IMR-90 (cell line): ENCODE data around the gene ZNF513. TPM values are rescaled to one million over a fixed set of nuclear protein-coding genes. Genes with fewer than 3 reads are reported as not detected.
"Not testable (repeated sequence)": the region's sequence is repeated elsewhere in the genome, so short reads cannot be mapped to it uniquely, and the experiment has no call there.

Experiments
- ATAC-seq: fragments of 200-7000 bp; cut with Tn5 transposase; 2 replicates; pipeline ENCODE4 v1.9.1; 2020; ENCODE audit warnings: low read depth, mild to moderate bottlenecking, moderate library complexity
- BruUV-seq: library from RNA; stranded (reverse); fragments of 400-500 nt; replicated peaks from 2 replicates; lab custom pipeline; 2021; lab: Mats Ljungman, UMichigan
- CTCF ChIA-PET: fragments of 300-600 bp; formaldehyde crosslinking; extraction: SDS; loops from one replicate; lab custom pipeline; 2021; ENCODE audit warnings: antibody characterized with exemption; lab: Yijun Ruan, JAX
- POLR2A ChIA-PET: fragments of 300-600 bp; sonication (Branson Sonifier 250); formaldehyde crosslinking; loops from one replicate; lab custom pipeline; 2022; ENCODE audit warnings: antibody characterized with exemption; ENCODE audit not compliant: unreplicated experiment; lab: Charles Lee
- DNase-seq: peaks from one replicate; pipeline ENCODE4 v3.0.0; 2013
- H2AFZ ChIP-seq: replicated peaks from 2 replicates; pipeline ENCODE3; 2013; ENCODE audit warnings: low read length, mild to moderate bottlenecking; ENCODE audit not compliant: poor library complexity
- H2AK5ac ChIP-seq: 2 replicates; pipeline ENCODE4 v1.6.1; 2013; ENCODE audit warnings: low read depth, low read length, inconsistent platforms
- H2AK9ac ChIP-seq: replicated peaks from 2 replicates; pipeline ENCODE3; 2013; ENCODE audit warnings: mild to moderate bottlenecking, low read depth, low read length, moderate library complexity; ENCODE audit not compliant: poor library complexity
- H2BK120ac ChIP-seq: 2 replicates; pipeline ENCODE4 v1.6.1; 2013; ENCODE audit warnings: low read depth, low read length, inconsistent platforms
- H2BK15ac ChIP-seq: 3 replicates; pipeline ENCODE4 v1.6.1; 2013; ENCODE audit warnings: low read depth, low read length, inconsistent platforms
- H2BK20ac ChIP-seq: 2 replicates; pipeline ENCODE4 v1.6.1; 2013; ENCODE audit warnings: low read depth, mild to moderate bottlenecking, inconsistent platforms, low read length, moderate library complexity
- H2BK5ac ChIP-seq: 2 replicates; pipeline ENCODE4 v1.6.1; 2013; ENCODE audit warnings: mild to moderate bottlenecking, low read depth, low read length, inconsistent platforms; ENCODE audit not compliant: poor library complexity, severe bottlenecking
- H3K14ac ChIP-seq: replicated peaks from 2 replicates; pipeline ENCODE4 v1.6.1; 2013; ENCODE audit warnings: low read depth, low read length, inconsistent platforms
- H3K18ac ChIP-seq: 2 replicates; pipeline ENCODE4 v1.6.1; 2013; ENCODE audit warnings: low read depth, low read length, control low read depth
- H3K23ac ChIP-seq: 2 replicates; pipeline ENCODE4 v1.6.1; 2013; ENCODE audit warnings: low read depth, low read length, inconsistent platforms
- H3K27ac ChIP-seq: 2 replicates; pipeline ENCODE4 v1.5.1; 2013; ENCODE audit warnings: mild to moderate bottlenecking, control low read depth, low read length; ENCODE audit not compliant: insufficient read depth
- H3K27me3 ChIP-seq: 2 replicates; pipeline ENCODE4 v1.6.1; 2013; ENCODE audit warnings: low read length; ENCODE audit not compliant: control insufficient read depth, insufficient read depth
- H3K36me3 ChIP-seq: 2 replicates; pipeline ENCODE4 v1.6.1; 2013; ENCODE audit warnings: low read length, mixed read lengths; ENCODE audit not compliant: control insufficient read depth, insufficient read depth
- H3K4ac ChIP-seq: 2 replicates; pipeline ENCODE4 v1.6.1; 2013; ENCODE audit warnings: low read depth, low read length, inconsistent platforms
- H3K4me1 ChIP-seq: 2 replicates; pipeline ENCODE4 v1.6.1; 2013; ENCODE audit warnings: low read length, mixed read lengths; ENCODE audit not compliant: control insufficient read depth, insufficient read depth
- H3K4me2 ChIP-seq: 2 replicates; pipeline ENCODE4 v1.6.1; 2013; ENCODE audit warnings: low read depth, mild to moderate bottlenecking, control low read depth, low read length, moderate library complexity
- H3K4me3 ChIP-seq: 2 replicates; pipeline ENCODE4 v1.5.1; 2013; ENCODE audit warnings: low read depth, mild to moderate bottlenecking, control low read depth, low read length, moderate library complexity; ENCODE audit not compliant: insufficient read depth
- H3K56ac ChIP-seq: 2 replicates; pipeline ENCODE4 v1.6.1; 2013; ENCODE audit warnings: low read length, inconsistent platforms; ENCODE audit not compliant: insufficient read depth; ENCODE audit errors: extremely low read depth
- H3K79me1 ChIP-seq, 2 experiments: 2 replicates each; pipeline ENCODE4 v1.6.1; 2013; ENCODE audit warnings: low read length in 2 of 2, inconsistent platforms in 1 of 2, low read depth in 1 of 2
- H3K9ac ChIP-seq: 2 replicates; pipeline ENCODE4 v1.6.1; 2013; ENCODE audit warnings: low read depth, low read length, control low read depth
- H3K9me1 ChIP-seq: 2 replicates; pipeline ENCODE4 v1.6.1; 2013; ENCODE audit warnings: low read length, inconsistent platforms; ENCODE audit not compliant: insufficient read depth
- H3K9me3 ChIP-seq: 2 replicates; pipeline ENCODE4 v1.6.1; 2013; ENCODE audit warnings: low read length; ENCODE audit not compliant: control insufficient read depth, insufficient read depth
- H4K20me1 ChIP-seq: 2 replicates; pipeline ENCODE4 v1.6.1; 2013; ENCODE audit warnings: low read length, inconsistent platforms; ENCODE audit not compliant: insufficient read depth
- H4K5ac ChIP-seq: 2 replicates; pipeline ENCODE4 v1.6.1; 2013; ENCODE audit warnings: mild to moderate bottlenecking, low read depth, low read length, control low read depth
- H4K8ac ChIP-seq, 2 experiments: 2 replicates each; pipeline ENCODE4 v1.6.1; 2013; ENCODE audit warnings: low read depth in 2 of 2, low read length in 2 of 2, control low read depth in 1 of 2, inconsistent platforms in 1 of 2
- H4K91ac ChIP-seq: 2 replicates; pipeline ENCODE4 v1.6.1; 2013; ENCODE audit warnings: low read depth, low read length, inconsistent platforms; ENCODE audit not compliant: insufficient read depth
- MAZ ChIP-seq: IDR thresholded peaks from 2 replicates; pipeline ENCODE4 v1.6.1; 2012; ENCODE audit warnings: low read depth, mild to moderate bottlenecking, low read length, improper control_type of control experiment, moderate library complexity, borderline replicate concordance
- POLR2A ChIP-seq: IDR thresholded peaks from 2 replicates; pipeline ENCODE4 v1.6.1; 2012; ENCODE audit warnings: mild to moderate bottlenecking, low read depth, low read length
- WGBS, 2 experiments: methylation state at CpG; one replicate each; pipeline versions ENCODE4 v1.1.5 to v1.1.7; 2013; ENCODE audit warnings: missing lambda C conversion rate in 2 of 2; ENCODE audit not compliant: insufficient read length in 1 of 2; ENCODE audit errors: extremely low coverage in 2 of 2; 5-methylcytosine and 5-hydroxymethylcytosine counted together
- dilution Hi-C: fragments of 300-500 bp; cut with HindIII; formaldehyde crosslinking; loops from one replicate; pipeline ENCODE4 v1.14.3; 2018; ENCODE audit warnings: low sequenced_read_pairs; ENCODE audit not compliant: unreplicated experiment
- in situ Hi-C: fragments of 300-500 bp; cut with MboI; formaldehyde crosslinking; loops from 3 replicates; pipeline ENCODE4 v1.14.3; 2019; ENCODE audit warnings: low sequenced_read_pairs, inconsistent platforms, mixed read lengths
- intact Hi-C: fragments of 100-400 bp; cut with micrococcal nuclease; formaldehyde crosslinking; loops from 2 replicates; pipeline ENCODE4 v1.10.0; 2022
- polyA plus RNA-seq, 3 experiments: library from polyadenylated mRNA; depleted of rRNA; stranded (reverse); fragments of >200 nt; gene quantifications; 2 replicates each; pipeline ENCODE4 v1.2.3, GENCODE V29; 2012; ENCODE audit warnings: low replicate concordance in 1 of 3
- total RNA-seq: library from RNA; depleted of rRNA; stranded (reverse); fragments of >200 nt; gene quantifications from 2 replicates; pipeline ENCODE4 v1.2.3, GENCODE V29; 2012

The ZNF513 gene
- total and polyA plus RNA-seq, 2 of the 4 experiments (the other 2 are of a cell fraction) = 3.4 to 23.7 TPM

DNA sequence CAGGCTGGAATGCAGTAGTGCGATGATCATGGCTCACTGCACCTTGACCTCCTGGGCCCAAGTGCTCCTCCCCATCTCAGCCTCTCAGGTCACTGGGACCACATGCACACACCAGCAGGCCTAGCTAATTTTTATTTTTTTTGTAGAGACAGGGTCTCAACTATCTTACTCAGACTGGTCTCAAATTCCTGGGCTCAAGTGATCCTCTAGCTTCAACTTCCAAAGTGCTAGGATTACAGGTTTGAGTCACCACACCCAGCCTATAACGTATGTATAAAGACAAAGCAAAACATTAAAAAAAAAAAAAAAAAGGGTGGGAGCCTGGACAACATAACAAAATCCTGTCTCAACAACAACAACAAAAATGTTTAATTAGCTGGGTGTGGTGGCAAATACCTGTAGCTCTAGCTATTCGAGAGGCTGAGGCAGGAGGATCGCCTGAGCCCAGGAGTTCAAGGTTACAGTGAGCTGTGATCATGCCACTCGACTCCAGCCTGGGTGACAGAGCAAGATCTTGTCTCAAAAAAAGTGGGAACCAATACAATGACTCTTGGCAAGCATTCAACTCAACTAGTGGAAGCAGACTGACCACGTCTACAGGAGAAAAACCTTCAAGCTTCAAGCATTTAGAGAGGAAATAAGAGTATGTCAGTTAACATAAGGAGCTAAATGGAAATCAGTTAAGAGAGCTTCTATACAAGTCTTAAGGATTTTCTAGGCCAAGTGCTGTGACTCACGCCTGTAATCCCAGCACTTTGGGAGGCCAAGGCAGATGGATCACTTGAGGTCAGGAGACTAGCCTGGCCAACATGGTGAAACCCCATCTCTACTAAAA lies 26.6 kb downstream of the ZNF513 start (continued):
- TF ChIP-seq POLR2A (no peak), MAZ (no peak)

DNA sequence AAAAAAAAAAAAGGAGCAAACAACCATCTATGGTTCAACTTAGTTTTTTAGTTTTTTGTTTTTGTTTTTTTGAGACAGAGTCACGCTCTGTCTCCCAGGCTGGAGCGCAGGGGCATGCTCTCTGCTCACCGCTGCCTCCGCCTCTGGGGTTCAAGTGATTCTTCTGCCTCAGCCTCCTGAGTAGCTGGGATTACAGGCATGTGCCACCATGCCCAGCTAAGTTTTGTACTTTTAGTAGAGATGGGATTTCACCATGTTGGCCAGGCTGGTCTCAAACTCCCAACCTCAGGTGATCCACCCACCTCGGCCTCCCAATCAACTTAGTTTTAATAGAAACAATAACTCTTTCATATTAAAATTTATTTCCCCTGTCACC lies 27.2 kb downstream of the ZNF513 start:
- H4K91ac ChIP-seq, H2AK5ac ChIP-seq, H4K5ac ChIP-seq, ATAC-seq, H4K20me1 ChIP-seq, H3K14ac ChIP-seq, H3K9ac ChIP-seq, BruUV-seq, H3K27me3 ChIP-seq, H3K23ac ChIP-seq, H3K4me3 ChIP-seq, H3K56ac ChIP-seq, H4K8ac ChIP-seq, H3K9me1 ChIP-seq, H3K4me1 ChIP-seq, CTCF ChIA-PET, H3K4me2 ChIP-seq, H3K9me3 ChIP-seq, dilution Hi-C loops, H3K18ac ChIP-seq, in situ Hi-C loops, H2BK120ac ChIP-seq, H2BK15ac ChIP-seq, H3K27ac ChIP-seq, H3K36me3 ChIP-seq, H2AK9ac ChIP-seq, intact Hi-C loops, H3K4ac ChIP-seq, DNase-seq, H2BK20ac ChIP-seq, H2BK5ac ChIP-seq, POLR2A ChIA-PET, H2AFZ ChIP-seq: not testable (repeated sequence)
- peaks cover 24 to 51% of the 10 kb centered on the region in 2 experiments for H3K79me1 ChIP-seq
- WGBS, 2 experiments = no CpG with 5 or more reads among the region's 5 CpGs
